GM23338 (cell line): ENCODE data around the gene LCN10. TPM values are rescaled to one million over a fixed set of nuclear protein-coding genes. Genes with fewer than 3 reads are reported as not detected.
"Not testable (repeated sequence)": the region's sequence is repeated elsewhere in the genome, so short reads cannot be mapped to it uniquely, and the experiment has no call there.

Experiments used
- ATAC-seq: fragments of 200-7000 bp; cut with Tn5 transposase; 3 replicates; pipeline ENCODE4 v1.9.1; 2020
- DNase-seq: peaks from one replicate; pipeline ENCODE4 v3.0.0-alpha.2; 2015; ENCODE audit warnings: low spot score
- H2AFZ ChIP-seq: fragments of 200-600 bp; sonication (generic); 2 replicates; pipeline ENCODE4 v1.8.0; 2016; ENCODE audit warnings: antibody characterized with exemption, mild to moderate bottlenecking, moderate library complexity
- H3F3A ChIP-seq: fragments of 200-600 bp; sonication (generic); replicated peaks from 2 replicates; pipeline ENCODE4 v1.8.0; 2017; ENCODE audit warnings: antibody characterized with exemption, mixed run types, low read depth
- H3K27ac ChIP-seq: fragments of 200-600 bp; sonication (generic); 2 replicates; pipeline ENCODE4 v1.6.1; 2016; ENCODE audit warnings: low read depth
- H3K27me3 ChIP-seq: fragments of 200-600 bp; sonication (generic); 2 replicates; pipeline ENCODE4 v1.8.0; 2016; ENCODE audit warnings: mild to moderate bottlenecking, mixed run types, moderate library complexity; ENCODE audit not compliant: insufficient read depth
- H3K36me3 ChIP-seq: fragments of 200-600 bp; sonication (generic); 2 replicates; pipeline ENCODE4 v1.8.0; 2016; ENCODE audit warnings: mild to moderate bottlenecking; ENCODE audit not compliant: insufficient read depth
- H3K4me1 ChIP-seq: fragments of 200-600 bp; sonication (generic); 2 replicates; pipeline ENCODE4 v1.8.0; 2016; ENCODE audit warnings: mild to moderate bottlenecking, moderate library complexity; ENCODE audit not compliant: insufficient read depth
- H3K4me2 ChIP-seq: fragments of 200-600 bp; sonication (generic); 2 replicates; pipeline ENCODE4 v1.7.1; 2017; ENCODE audit warnings: mixed run types
- H3K4me3 ChIP-seq: fragments of 200-600 bp; sonication (generic); 2 replicates; pipeline ENCODE4 v1.6.1; 2016; ENCODE audit warnings: mixed run types
- H3K79me2 ChIP-seq: fragments of 200-600 bp; sonication (generic); replicated peaks from 2 replicates; pipeline ENCODE4 v1.8.0; 2017; ENCODE audit warnings: mild to moderate bottlenecking; ENCODE audit not compliant: insufficient read depth
- H3K9me2 ChIP-seq: fragments of 200-600 bp; sonication (generic); 2 replicates; pipeline ENCODE4 v1.8.0; 2017; ENCODE audit not compliant: insufficient read depth
- H4K20me1 ChIP-seq: fragments of 200-600 bp; sonication (generic); replicated peaks from 2 replicates; pipeline ENCODE4 v1.8.0; 2017; ENCODE audit warnings: mild to moderate bottlenecking; ENCODE audit not compliant: insufficient read depth
- H3K27ac Mint-ChIP-seq: 2 replicates; pipeline ENCODE4 v1.8.0; 2020; ENCODE audit warnings: inconsistent platforms, mild to moderate bottlenecking, moderate library complexity, mixed read lengths
- H3K27me3 Mint-ChIP-seq: 3 replicates; pipeline ENCODE4 v1.8.0; 2022; ENCODE audit warnings: low read depth, mild to moderate bottlenecking, moderate library complexity, mixed read lengths, inconsistent platforms; ENCODE audit not compliant: insufficient read depth, poor library complexity
- H3K36me3 Mint-ChIP-seq: 3 replicates; pipeline ENCODE4 v1.8.0; 2021; ENCODE audit warnings: low read depth, mild to moderate bottlenecking, inconsistent platforms, moderate library complexity, mixed read lengths
- H3K4me1 Mint-ChIP-seq: 3 replicates; pipeline ENCODE4 v1.8.0; 2020; ENCODE audit warnings: mild to moderate bottlenecking, inconsistent platforms, mixed read lengths
- H3K4me3 Mint-ChIP-seq: 3 replicates; pipeline ENCODE4 v1.8.0; 2021; ENCODE audit warnings: moderate library complexity, mild to moderate bottlenecking, inconsistent platforms, mixed read lengths
- H3K9me3 Mint-ChIP-seq: 3 replicates; pipeline ENCODE4 v1.8.0; 2020; ENCODE audit warnings: moderate library complexity, mild to moderate bottlenecking, inconsistent platforms, mixed read lengths
- CREB1 ChIP-seq: fragments of 250-450 bp; sonication (Bioruptor Pico); IDR thresholded peaks from 2 replicates; pipeline ENCODE4 v1.5.0; 2020; ENCODE audit warnings: low read depth, mild to moderate bottlenecking, moderate library complexity
- EZH2 ChIP-seq: fragments of 200-600 bp; sonication (generic); IDR thresholded peaks from one replicate; pipeline ENCODE4 v1.8.0; 2017; ENCODE audit warnings: antibody characterized with exemption, mild to moderate bottlenecking, low read depth; ENCODE audit not compliant: unreplicated experiment
- EZH2phosphoT487 ChIP-seq: fragments of 200-600 bp; sonication (generic); IDR thresholded peaks from one replicate; pipeline ENCODE4 v1.8.1; 2018; ENCODE audit warnings: antibody characterized with exemption; ENCODE audit not compliant: unreplicated experiment
- JUNB ChIP-seq: IDR thresholded peaks from one replicate; pipeline ENCODE4 v1.6.1; 2016; ENCODE audit warnings: antibody characterized with exemption; ENCODE audit not compliant: unreplicated experiment
- NANOG ChIP-seq: IDR thresholded peaks from 2 replicates; pipeline ENCODE4 v1.6.1; 2016; ENCODE audit warnings: antibody characterized with exemption, borderline replicate concordance
- POLR2AphosphoS5 ChIP-seq: IDR thresholded peaks from 2 replicates; pipeline ENCODE4 v1.6.1; 2016; ENCODE audit warnings: antibody characterized with exemption, low read depth
- STAT1 ChIP-seq: IDR thresholded peaks from one replicate; pipeline ENCODE4 v1.6.1; 2016; ENCODE audit warnings: antibody characterized with exemption; ENCODE audit not compliant: unreplicated experiment
- ZNF114 ChIP-seq: fragments of 250-450 bp; sonication (Bioruptor Pico); IDR thresholded peaks from 2 replicates; pipeline ENCODE4 v1.5.0; 2020; ENCODE audit warnings: mild to moderate bottlenecking, moderate library complexity
- ZNF462 ChIP-seq: fragments of 250-450 bp; sonication (Bioruptor Pico); IDR thresholded peaks from 2 replicates; pipeline ENCODE4 v1.5.0; 2020; ENCODE audit warnings: mild to moderate bottlenecking, moderate library complexity
- polyA plus RNA-seq: library from polyadenylated mRNA; unstranded; fragments of >200 nt; fragmentation: Nextera tagmentation; extraction: Ambion mirVana; gene quantifications from 2 replicates; pipeline ENCODE4 v1.2.1, GENCODE V29; 2016
- total RNA-seq: library from RNA; depleted of rRNA; stranded (reverse); fragments of >200 nt; shearing (Covaris generic); gene quantifications from 2 replicates; pipeline ENCODE4 v1.2.3, GENCODE V29; 2014
- TF ChIP-seq, protein P1 (sequence below), 2 experiments: fragments of 200-600 bp in 1 of 2; sonication (generic) in 1 of 2; conservative IDR thresholded peaks; 2 replicates each; pipeline versions ENCODE4 v1.5.1 to v1.6.1; 2016 to 2017; ENCODE audit warnings: antibody characterized with exemption in 2 of 2, low read depth in 2 of 2, mild to moderate bottlenecking in 2 of 2, moderate library complexity in 1 of 2
- TF ChIP-seq, protein P2 (sequence below): IDR thresholded peaks from one replicate; pipeline ENCODE4 v1.6.1; 2018; ENCODE audit warnings: antibody characterized with exemption; ENCODE audit not compliant: unreplicated experiment

The LCN10 gene
- total and polyA plus RNA-seq, 2 experiments from 2014 or later, result 0.45 to 0.74 TPM

GRCh38 chr9:136704741-136705140 is 38.0 kb downstream of the LCN10 start:
- not testable (repeated sequence) for H3K9me2 ChIP-seq, H3K4me3 ChIP-seq, H3K27ac ChIP-seq, H3K4me2 ChIP-seq, H3K27me3 ChIP-seq, DNase-seq, H4K20me1 ChIP-seq, ATAC-seq, H2AFZ ChIP-seq, H3K4me3 Mint-ChIP-seq, H3K79me2 ChIP-seq, H3F3A ChIP-seq, H3K4me1 ChIP-seq, H3K36me3 ChIP-seq, H3K36me3 Mint-ChIP-seq, H3K27ac Mint-ChIP-seq, H3K4me1 Mint-ChIP-seq, H3K9me3 Mint-ChIP-seq
- peaks cover 13% of the 10 kb centered on the region for H3K27me3 Mint-ChIP-seq

DNA sequence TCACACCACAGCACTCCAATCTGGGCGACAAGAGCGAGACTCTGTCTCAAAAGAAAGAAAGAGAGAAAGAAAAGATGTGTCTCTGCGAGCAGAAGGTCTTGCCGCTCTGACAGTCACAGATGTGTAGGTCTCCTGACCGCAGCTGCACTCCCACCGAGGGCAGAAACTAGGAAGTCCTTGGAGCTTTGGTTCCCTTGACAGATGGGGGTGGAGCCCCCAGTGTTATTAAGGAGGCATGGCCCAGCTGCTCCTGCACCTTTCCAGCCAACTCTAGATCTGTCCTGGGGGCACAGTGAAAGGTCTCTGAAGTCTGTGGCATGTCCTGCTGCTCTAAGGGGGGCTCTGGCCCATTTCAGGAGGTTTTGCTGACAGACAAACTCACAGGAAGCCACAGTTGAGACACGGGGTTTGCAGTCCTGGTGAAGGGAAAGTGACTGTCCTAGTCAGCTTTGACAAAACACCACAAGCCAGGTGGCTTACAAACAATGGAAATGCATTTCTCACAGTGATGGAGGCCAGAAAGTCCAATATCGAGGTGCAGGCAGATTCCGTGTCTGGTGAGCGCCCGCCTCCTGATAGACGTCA is 39.4 kb downstream of the LCN10 start:
- Histone ChIP-seq H3K79me2 (no peaks in the 10 kb centered on the region), H3K4me3 (no peak overlapping the region), H3K4me1 (no peaks in the 10 kb centered on the region; the same call in 1 of the 2 replicates), H3K4me2 (no peak overlapping the region), H4K20me1 (no peaks in the 10 kb centered on the region), H3K27ac (no peak overlapping the region), H3K27me3 (no peaks in the 10 kb centered on the region), H3F3A (no peaks in the 10 kb centered on the region), H3K36me3 (no peaks in the 10 kb centered on the region), H3K9me2 (no peaks in the 10 kb centered on the region), H2AFZ (no peak overlapping the region)
- no peak for DNase-seq
- H3K27me3 Mint-ChIP-seq, result peaks cover 16% of the 10 kb centered on the region
- H3K9me3 Mint-ChIP-seq, result no peaks in the 10 kb centered on the region
- H3K4me1 Mint-ChIP-seq, result peaks cover 10% of the 10 kb centered on the region
- TF ChIP-seq, protein P1, sequence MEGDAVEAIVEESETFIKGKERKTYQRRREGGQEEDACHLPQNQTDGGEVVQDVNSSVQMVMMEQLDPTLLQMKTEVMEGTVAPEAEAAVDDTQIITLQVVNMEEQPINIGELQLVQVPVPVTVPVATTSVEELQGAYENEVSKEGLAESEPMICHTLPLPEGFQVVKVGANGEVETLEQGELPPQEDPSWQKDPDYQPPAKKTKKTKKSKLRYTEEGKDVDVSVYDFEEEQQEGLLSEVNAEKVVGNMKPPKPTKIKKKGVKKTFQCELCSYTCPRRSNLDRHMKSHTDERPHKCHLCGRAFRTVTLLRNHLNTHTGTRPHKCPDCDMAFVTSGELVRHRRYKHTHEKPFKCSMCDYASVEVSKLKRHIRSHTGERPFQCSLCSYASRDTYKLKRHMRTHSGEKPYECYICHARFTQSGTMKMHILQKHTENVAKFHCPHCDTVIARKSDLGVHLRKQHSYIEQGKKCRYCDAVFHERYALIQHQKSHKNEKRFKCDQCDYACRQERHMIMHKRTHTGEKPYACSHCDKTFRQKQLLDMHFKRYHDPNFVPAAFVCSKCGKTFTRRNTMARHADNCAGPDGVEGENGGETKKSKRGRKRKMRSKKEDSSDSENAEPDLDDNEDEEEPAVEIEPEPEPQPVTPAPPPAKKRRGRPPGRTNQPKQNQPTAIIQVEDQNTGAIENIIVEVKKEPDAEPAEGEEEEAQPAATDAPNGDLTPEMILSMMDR (conservative IDR thresholded peaks at IDR 0.05; ENCODE audit: low read depth in 2 of 2), result no peak
- TF ChIP-seq NANOG, result no peak
- no peak for TF ChIP-seq ZNF114 (CRISPR knock-in tag)
- no peak for TF ChIP-seq EZH2
- no peak for TF ChIP-seq STAT1
- TF ChIP-seq, protein P2, sequence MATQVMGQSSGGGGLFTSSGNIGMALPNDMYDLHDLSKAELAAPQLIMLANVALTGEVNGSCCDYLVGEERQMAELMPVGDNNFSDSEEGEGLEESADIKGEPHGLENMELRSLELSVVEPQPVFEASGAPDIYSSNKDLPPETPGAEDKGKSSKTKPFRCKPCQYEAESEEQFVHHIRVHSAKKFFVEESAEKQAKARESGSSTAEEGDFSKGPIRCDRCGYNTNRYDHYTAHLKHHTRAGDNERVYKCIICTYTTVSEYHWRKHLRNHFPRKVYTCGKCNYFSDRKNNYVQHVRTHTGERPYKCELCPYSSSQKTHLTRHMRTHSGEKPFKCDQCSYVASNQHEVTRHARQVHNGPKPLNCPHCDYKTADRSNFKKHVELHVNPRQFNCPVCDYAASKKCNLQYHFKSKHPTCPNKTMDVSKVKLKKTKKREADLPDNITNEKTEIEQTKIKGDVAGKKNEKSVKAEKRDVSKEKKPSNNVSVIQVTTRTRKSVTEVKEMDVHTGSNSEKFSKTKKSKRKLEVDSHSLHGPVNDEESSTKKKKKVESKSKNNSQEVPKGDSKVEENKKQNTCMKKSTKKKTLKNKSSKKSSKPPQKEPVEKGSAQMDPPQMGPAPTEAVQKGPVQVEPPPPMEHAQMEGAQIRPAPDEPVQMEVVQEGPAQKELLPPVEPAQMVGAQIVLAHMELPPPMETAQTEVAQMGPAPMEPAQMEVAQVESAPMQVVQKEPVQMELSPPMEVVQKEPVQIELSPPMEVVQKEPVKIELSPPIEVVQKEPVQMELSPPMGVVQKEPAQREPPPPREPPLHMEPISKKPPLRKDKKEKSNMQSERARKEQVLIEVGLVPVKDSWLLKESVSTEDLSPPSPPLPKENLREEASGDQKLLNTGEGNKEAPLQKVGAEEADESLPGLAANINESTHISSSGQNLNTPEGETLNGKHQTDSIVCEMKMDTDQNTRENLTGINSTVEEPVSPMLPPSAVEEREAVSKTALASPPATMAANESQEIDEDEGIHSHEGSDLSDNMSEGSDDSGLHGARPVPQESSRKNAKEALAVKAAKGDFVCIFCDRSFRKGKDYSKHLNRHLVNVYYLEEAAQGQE, result no peak
- no peak for TF ChIP-seq POLR2AphosphoS5
- TF ChIP-seq ZNF462 (CRISPR knock-in tag), result no peak
- no peak for TF ChIP-seq JUNB
- TF ChIP-seq EZH2phosphoT487, result no peak
- no peak for TF ChIP-seq CREB1 (CRISPR knock-in tag)
- H3K4me3 Mint-ChIP-seq, result no peak overlapping the region
- H3K36me3 Mint-ChIP-seq, result no peaks in the 10 kb centered on the region
- H3K27ac Mint-ChIP-seq, result no peak overlapping the region
- no peak for ATAC-seq
